Measurements from ENCODE around the gene LRCH1.

Gene LRCH1

GRCh38 chr13:46587807-46588418 is 34.9 kb downstream of the LRCH1 start:
- in situ Hi-C loops (cut with MboI; ENCODE audit: low sequenced_read_pairs) = no loop called here

GRCh38 chr13:46592385-46592784 is 39.4 kb downstream of the LRCH1 start:
- in situ Hi-C loops (cut with MboI; ENCODE audit: low sequenced_read_pairs) = no loop called here

DNA sequence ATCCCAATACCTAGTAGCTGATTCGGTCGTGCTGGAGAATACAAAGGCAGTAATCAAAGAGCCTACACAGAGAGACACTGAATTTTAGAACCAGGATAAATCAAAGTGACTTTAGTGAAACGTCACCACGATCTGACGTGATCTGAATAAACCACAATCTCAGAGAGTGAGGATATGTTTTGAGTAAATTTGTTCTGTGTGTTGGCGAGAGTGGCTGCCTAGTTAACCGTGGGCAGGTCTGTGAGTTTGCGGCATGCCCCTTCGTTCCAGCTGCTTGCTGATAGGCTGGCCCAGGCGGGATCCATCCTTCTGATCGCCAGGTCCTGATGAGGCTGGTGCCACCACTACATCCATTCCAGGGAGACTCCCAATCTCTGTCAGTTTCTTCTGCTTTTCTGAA is 40.4 kb downstream of the LRCH1 start:
- in situ Hi-C loops (cut with MboI; ENCODE audit: low sequenced_read_pairs) = no loop called here

- in situ Hi-C loops (cut with MboI; ENCODE audit: low sequenced_read_pairs) = no loop called here
These were observed 41.6 kb downstream of the LRCH1 start for GRCh38 chr13:46594374-46595078.

- in situ Hi-C loops (cut with MboI; ENCODE audit: low sequenced_read_pairs) = no loop called here
These were observed 42.3 kb downstream of the LRCH1 start for GRCh38 chr13:46595136-46595884.

DNA sequence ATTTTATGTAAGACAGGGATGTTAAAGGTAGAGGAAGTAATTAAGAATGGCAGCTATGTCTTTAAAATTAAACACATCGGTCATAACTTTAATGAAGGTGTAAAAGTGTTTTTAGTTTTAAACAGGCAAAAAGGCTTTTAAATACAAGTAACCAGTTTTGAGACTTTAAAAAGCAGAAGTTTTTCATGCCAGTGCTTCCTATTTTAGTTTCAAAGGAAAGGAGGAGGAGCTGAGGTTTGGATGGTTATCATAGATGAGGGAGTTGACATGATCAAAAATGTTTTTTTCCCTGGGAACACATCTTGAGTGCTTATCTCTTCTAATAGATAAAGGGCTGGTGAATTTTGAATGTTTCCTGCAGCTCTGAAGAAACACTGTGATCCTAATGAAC is 42.9 kb downstream of the LRCH1 start:
- in situ Hi-C loops (cut with MboI; ENCODE audit: low sequenced_read_pairs) = no loop called here

DNA sequence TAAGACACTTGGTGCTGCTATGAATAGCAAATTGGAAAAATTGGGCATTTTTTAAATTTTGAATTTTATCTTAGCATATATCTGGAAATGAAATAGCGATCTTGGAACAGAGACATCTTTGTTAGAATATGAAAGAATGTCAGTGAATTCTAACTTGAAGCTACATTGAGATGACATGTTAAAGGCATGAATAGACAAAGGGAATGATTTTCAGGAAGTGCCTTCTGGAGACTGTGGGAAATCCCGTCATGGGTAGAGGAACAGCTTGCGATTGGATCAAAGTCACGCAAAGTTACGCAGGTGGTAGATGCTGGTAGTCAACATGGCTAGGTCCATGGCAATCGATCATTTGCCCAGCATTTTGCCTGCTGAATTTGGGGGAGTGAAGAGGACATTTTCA is 43.5 kb downstream of the LRCH1 start:
- in situ Hi-C loops (cut with MboI; ENCODE audit: low sequenced_read_pairs) = no loop called here

GRCh38 chr13:46598140-46598819 is 45.3 kb downstream of the LRCH1 start:
- in situ Hi-C loops (cut with MboI; ENCODE audit: low sequenced_read_pairs) = no loop called here

GRCh38 chr13:46598820-46599180 is 45.8 kb downstream of the LRCH1 start:
- in situ Hi-C loops (cut with MboI; ENCODE audit: low sequenced_read_pairs) = no loop called here

GRCh38 chr13:46600943-46601311 is 48.0 kb downstream of the LRCH1 start:
- in situ Hi-C loops (cut with MboI; ENCODE audit: low sequenced_read_pairs) = no loop called here

- in situ Hi-C loops (cut with MboI; ENCODE audit: low sequenced_read_pairs) = no loop called here
These were observed 49.6 kb downstream of the LRCH1 start for GRCh38 chr13:46602531-46602930.

DNA sequence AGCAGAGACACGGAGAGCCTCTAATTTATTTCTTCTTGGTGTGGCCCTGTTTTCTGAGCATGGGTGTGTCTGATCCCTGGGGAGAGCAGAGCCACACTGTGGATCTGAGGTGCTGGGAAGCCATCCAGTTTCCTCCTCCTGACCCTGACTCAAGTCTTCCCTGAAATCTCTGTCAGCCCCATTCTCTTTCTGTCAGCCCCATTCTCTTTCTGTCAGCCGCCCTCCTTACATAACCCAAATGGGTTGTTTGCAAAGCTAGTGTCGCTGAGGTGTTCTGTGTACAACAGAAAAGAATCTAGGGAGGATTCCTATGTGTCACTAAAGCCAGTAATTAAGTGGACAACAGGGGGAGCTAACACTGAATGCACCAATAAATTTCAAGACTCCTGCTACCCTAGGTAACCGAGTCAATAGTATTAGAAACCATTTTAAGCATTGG is 50.2 kb downstream of the LRCH1 start:
- in situ Hi-C loops (cut with MboI; ENCODE audit: low sequenced_read_pairs) = no loop called here

DNA sequence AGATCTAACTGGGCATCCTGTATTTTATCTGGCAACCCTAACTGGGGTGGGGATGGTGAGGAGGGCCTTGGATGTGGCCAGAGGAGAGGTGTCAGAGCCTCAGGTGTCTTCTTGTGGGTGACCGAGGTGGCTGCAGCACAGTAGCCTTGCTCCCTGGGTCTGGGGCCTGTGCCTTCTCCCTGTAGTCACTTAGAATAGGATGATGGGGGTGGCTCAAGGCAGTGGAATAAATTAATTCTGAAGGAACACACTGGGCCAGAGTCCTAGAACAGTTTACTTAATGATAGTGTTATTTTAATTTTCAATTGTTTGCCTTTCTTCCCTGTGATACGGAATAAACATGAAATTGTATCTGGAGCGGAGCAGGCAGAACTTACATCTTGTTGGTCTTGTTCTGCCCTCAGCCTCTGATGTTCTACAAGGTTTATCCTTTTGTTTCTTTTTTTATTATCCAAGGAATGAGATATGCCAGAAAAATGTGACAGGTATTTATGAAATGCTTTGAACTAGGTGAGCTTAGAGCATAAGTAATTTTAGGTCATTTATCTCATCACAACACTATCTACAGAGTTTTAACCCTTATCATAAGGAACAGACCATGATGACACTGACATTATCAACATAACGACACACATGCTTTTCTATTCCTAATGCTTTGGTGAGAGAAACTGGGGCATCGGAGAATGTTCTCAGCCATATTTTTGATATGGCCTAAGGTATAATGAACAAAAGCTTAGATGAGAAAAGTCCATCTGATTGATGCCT is 51.4 kb downstream of the LRCH1 start:
- in situ Hi-C loops (cut with MboI; ENCODE audit: low sequenced_read_pairs) = no loop called here

- in situ Hi-C loops (cut with MboI; ENCODE audit: low sequenced_read_pairs) = no loop called here
These were observed 52.3 kb downstream of the LRCH1 start for GRCh38 chr13:46605076-46605824.

- in situ Hi-C loops (cut with MboI; ENCODE audit: low sequenced_read_pairs) = no loop called here
These were observed 53.0 kb downstream of the LRCH1 start for GRCh38 chr13:46605825-46606554.

DNA sequence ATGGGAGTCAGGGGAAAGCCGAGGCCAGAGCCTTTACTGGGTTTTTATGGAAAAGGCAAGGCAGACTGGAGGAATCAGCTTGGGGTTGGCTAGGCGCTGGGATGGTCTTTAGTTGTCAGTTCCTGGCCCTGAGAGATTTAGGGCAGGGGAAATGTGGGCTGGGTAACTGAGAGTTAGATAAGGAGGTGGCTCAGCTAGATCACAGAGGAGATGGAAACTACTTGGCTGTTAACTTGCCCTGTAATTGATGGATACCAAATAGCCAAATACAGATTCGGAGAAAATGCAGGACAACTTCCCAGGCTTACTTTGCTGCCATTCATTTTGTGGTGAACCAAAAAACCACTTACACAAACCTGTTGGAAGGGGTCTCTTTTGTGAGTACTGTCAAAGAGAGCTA is 54.0 kb downstream of the LRCH1 start:
- in situ Hi-C loops (cut with MboI; ENCODE audit: low sequenced_read_pairs) = no loop called here

DNA sequence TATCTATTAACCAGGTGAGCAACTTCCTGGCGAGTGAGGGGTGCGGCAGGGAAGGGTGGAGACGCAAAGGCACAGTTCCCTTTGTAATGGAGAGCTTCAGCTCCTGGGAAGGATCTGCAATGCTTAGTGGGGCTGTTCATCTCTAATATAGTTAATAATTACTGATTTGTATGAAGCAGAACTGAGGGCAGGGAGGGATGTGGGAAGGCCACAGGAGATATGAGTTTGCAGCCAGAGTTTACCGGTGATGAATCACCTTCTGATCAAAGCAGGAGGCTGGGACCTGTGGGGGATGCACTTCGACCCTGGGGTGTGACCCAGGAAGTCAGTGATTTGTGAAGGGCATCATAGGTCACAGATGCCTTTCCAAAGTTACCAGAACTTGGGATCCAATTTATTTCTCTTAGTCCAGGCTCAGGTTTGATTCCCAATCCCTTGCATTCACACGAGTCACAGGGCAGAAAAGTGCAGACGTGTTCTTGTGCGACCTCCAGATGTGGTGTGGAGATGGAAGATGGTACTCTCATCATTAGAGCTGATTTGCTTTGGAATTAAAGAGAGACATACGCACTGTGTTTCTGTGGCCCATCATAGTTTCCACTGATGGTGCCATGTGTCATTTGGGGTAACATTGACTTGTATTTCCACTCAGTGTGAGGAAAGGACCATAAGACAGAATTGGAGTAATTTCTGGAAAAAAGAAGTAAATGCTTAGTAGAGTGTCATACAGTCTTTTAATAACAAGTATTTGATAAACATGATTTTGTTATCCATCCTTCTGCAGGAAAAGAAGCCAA is 55.0 kb downstream of the LRCH1 start:
- in situ Hi-C loops (cut with MboI; ENCODE audit: low sequenced_read_pairs) = no loop called here

GRCh38 chr13:46609052-46609451 is 56.1 kb downstream of the LRCH1 start:
- in situ Hi-C loops (cut with MboI; ENCODE audit: low sequenced_read_pairs) = no loop called here

DNA sequence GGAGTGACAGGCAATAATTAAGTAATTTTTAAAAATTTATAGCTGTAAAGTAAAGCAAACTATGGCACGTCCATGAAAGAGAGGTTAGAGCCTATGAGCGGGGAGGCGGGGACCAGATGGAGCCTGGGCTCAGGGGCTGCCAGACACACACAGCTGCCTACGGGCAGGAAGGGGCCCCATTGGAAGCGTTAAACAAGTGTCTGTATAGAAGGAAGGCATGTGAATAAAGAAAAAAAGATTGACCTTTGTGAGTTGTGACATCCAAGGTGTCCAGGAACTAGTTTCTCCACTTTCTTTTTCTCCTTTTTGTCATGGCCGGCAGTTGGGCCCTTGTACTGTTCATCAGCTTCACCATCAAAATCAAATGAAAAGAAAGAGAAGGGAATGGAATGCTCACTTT is 56.8 kb downstream of the LRCH1 start:
- in situ Hi-C loops (cut with MboI; ENCODE audit: low sequenced_read_pairs) = no loop called here

All from HL-60/S4 (cell line).